COR-L47 (cell line): ENCODE measurements around the gene MAP3K5.

Source experiments
- DNase-seq: peaks from one replicate; lab custom pipeline; 2025; lab: John Stamatoyannopoulos, UW

The MAP3K5 gene

DNA sequence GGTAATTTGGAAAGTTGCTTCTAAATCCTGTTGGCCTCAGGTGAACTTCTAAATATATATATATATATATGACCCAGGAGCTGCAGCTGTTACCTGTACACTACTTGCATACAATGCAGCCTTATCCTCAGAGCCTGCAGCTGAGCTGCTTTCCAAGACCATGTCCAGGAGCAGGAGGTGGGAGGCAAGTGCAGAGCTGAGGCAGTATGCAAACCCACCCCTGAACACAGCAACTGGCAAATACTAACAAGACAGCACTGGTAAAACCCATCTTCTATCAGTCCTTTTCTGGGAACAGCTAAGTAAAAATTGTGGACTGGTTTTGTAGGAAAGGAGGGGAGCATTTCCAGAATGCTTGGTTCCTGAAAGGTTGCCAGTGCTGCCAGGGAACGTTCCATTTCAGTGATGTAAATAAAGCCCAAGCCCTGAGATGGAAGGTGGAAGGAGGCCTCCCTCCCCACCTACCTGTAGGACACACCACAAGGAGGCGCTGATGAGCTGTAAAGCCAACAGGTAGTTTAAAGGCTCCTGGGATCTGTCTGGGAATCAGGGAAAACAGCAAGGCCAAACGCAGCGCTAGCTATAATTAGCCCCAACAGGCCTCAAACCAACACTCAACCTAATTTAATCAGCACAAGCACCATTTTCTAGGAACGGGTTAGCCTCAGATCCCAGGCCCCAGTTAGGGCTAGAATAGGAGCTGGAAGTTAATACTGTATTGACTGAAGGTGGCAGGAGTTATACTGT is 148.3 kb downstream of the MAP3K5 start:
- DNase-seq = peak; percentile 69

DNA sequence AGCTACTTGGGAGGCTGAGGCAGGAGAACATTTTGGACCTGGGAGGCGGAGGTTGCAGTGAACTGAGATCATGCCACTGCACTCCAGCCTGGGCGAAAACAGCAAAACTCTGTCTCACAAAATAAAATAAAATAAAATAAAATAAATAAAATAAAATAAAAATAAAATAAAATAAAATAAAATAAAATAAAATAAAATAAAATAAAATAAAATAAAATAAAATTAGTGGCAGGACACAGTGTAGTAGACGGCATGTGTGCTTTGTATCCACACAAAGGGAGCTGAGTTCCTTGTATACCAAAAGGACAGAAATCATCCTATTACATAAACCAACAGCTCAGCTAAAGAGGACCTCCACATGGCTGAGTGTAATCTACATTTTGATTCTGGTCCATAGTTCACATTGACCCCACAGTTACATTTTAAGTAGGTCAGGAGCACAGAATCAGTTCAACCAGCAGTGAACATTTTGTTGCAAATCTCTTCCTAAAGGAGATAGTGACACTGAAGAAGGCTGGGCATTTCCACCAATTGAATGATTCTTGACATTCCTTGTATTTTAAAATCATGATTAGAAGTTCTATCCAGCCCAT is 150.3 kb downstream of the MAP3K5 start:
- DNase-seq = no peak

DNA sequence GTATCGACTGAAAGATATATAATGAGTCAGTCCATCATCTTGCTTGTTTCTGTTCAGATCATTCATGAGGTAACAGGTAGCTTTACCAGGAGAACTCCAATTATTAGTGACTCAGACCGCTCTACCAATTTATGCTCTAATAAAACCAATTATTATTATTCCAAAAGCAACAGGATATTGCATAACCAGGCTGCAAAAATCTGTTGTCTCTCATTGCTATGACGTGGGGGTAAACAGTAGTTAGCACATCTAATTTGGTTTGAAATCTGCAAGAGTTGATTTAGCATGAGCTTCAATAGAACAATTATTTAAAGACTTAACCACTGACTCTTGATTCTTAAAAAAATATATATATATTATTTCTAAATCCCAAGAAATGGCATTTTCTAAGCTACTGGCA is 151.1 kb downstream of the MAP3K5 start:
- DNase-seq = no peak

DNA sequence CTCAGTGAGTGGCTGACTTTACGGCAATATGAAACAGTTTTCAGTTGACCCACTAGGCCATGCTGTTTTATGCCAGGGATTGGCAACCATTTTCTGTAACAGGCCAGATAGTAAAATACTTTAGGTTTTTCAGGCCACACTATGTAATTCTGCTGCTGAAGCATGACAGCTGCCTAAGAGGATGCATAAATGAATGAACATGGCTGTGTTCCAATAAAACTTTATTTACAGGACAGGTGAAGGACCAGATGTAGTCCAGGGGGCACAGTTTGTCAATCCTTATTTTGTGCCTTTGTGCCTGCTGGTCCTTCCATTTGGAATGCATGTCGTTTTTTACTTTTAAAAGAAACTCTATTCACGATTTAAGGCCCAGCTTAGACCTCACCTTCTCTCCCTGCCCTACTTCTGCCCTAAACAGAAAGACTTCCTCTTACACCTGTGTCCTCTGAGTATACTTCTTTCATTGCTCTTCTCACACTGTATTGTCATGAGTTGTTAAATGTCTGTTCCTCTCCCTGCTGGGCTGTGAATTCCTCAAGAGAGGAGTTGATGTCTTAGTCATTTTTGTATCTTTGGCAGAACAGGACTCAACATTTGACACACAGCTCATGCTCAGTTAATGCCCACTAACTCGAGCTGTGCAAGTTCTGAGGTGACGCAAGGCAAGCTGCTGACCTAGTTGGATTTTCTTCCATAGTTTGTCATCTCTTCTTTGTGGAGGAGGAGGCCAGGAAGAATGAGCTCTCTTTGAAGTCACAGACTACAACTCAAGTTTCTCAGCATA is 152.0 kb downstream of the MAP3K5 start:
- no peak for DNase-seq

DNA sequence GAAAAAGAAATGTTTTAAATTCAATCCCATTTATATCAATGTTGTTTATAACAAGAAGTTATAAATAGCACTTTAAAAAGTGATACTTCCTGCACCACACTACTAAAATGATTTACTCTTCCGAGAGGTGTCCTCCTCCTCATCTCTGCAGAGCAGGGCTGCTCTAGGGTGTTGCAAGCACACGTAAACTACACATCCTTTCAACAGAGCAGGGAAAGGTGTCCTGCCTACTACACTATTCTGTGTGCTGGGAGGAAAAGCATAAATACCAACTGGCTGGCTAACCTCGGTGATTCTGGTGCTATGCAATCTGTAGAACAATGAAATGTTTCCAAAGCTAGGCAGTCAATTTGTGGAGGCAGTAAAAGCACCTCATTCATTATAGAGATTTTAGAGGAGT is 152.6 kb downstream of the MAP3K5 start:
- DNase-seq = no peak

DNA sequence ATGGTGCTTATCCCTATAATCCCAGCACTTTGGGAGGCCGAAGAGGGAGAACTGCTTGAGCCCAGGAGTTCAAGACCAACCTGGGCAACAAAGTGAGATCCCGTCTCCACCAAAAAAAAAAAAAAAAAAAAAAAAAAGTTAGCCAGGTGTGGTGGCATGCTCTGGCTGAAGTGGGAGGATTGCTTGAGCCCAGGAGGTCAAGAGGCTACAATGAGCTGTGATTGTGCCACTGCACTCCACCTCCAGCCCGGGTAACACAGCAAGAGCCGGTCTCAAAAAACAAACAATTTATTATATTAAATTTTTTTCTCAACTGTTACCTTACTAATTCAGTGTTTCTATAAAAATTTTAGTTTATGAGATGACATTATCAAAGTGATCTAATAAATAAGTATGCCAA is 156.7 kb downstream of the MAP3K5 start:
- no peak for DNase-seq

DNA sequence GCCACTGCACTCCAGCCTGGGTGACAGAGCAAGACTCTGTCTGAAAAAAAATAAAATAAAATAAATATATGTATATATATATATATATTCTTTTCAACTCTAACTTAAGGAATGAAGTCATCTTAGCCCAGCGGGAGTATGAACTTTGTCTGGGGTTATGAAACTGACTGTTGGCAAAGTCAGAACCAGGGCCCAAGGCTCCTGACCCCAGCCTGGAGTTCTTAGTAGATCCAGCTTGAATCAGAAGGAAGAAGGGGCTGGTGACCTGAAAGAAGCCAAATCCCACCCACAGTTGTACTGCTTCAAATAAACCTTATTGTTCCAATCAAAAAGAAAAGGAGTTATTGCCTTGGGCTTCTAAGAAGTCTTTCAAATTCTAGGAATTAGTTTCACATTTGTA is 158.9 kb downstream of the MAP3K5 start:
- DNase-seq = no peak

DNA sequence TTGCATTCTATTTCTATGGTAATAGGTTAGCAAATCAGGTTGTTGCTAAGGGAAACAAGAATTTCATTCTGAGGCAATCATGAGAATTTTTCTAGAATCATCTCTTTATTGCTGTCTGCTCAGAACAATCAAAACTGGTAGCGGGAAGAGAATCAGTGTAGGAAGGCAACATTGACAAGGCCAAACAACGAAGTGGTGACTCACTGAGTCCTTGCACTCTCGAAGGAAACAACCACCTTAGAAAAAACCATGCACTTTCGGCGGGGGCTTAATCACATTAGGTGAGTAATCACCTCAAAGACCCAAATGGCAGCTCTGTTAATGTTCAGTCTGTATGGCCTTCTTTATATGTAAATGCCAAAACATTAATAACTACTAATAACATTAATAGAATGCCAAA is 163.3 kb downstream of the MAP3K5 start:
- no peak for DNase-seq

DNA sequence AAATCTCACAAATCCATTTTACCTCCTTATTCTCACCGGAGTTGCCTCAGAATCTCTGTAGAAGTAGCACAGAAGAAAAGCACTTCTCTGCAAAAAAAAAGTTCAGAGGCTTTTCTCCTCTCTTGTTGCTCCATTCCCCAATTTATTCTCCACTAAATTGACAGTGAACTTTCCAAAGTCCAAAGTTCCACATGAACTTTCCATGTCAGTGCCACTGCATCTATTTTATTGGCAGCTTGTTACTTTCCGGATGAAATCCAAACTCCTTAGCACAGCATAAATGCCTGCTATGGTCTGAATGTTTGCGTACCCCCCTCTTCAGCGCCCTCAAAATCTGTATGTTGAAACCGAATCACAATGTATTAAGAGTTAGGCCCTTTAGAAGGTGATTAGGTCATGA is 165.1 kb downstream of the MAP3K5 start:
- DNase-seq = no peak

DNA sequence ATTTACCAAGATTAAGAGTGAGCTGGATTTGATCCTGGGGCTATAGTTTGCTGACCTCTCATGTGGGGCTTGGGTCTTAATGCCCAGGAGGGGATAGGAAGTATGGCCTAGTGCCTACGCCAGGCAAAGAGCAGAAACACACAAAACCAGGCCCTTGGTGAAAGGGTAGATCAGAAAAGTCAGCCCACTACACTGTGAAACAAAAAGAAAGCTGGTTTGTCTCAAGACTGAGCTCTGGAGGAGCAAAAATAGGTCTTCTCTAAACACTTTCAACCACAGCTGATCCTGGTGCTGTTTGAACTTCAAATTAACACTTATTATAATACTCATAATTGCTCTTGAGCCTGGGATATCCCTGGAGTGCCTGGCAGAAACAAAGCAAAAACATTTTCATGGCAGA is 167.0 kb downstream of the MAP3K5 start:
- DNase-seq = no peak

DNA sequence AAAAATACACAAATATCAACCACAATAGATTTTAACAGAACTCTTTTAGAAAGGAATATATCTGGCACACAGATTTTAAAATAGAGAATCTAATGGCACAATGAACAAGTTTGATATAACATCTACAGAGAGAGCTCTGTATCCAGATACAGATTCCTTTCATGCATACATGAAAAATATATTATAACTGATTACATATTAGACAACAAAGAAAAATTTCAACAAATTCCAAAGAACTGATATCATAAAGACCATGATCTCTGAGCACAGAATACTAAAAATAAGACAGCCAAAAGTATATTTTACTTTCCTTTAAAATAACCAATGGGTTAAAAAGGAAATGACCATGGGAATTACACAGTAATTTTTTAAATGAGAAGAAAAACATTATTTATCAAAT is 167.9 kb downstream of the MAP3K5 start:
- DNase-seq = no peak

DNA sequence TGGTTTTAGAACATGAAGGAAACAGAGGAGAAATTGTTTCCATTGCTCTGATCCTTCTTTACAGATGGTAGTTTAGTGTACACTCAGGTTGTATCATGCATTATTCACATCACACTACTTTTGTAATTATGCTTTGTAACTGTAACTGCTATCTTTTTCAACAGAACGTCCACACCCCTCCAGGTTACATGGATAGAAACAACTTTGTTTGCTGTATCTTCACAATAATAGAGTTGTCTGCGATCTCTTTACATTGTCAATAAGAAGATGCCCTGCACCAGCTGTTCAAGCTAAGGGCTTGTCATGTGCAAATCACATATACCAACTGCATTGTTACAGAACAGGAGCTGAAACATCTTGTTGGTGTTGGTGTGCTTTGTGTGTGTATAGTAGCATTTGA is 174.2 kb downstream of the MAP3K5 start:
- DNase-seq = peak; percentile 38

DNA sequence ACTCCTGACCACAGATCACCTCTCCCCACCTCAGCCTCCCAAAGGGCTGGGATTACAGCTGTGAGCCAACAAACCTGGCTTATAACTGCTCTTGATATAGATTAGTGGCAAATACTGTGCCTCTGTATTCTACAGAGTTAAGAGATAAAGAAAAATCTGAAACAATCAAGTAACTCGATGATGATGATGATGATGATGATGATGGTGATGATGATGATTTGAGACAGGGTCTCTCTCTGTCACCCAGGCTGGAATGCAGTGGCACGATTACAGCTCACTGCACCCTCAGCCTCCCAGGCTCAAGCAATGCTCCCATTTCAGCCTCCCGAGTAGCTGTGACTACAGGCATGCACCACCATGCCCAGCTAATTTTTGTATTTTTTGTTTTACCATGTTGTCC is 175.8 kb downstream of the MAP3K5 start:
- no peak for DNase-seq

DNA sequence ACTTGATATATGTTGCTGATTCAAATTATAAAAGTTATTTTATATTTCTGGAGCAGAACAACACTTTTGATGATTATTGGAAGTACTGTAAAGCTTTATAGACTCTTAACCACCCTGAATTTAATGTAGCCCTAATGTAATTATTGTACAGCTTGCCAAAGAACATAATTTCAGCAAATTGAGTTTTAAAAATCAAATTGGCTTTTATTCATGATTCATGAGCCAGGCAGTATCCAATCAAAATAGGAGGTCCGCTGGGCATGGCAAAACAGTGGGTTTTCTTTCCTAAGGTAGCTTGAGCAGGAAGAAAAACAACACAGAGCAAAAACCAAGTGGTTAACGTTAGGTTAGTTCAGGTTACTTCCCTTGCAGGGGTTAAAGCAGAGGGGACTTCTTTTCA is 177.3 kb downstream of the MAP3K5 start:
- no peak for DNase-seq

DNA sequence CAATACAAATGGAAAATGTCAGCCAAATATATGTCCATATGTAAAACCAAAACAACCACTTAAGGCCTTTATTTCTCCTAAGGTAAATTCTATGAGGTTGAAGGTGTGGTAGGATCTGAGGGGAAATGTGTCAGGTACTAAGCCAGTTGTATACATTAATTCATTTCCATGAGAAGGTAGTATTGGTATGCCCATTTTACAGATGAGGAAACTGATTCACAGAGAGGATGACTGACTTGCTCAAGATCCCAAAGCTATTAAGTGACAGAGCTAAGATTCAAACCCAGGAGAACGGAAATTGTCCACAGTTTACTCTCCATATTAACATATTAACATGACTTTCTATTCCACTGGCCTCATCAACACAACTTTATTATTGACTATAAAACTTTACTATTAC is 177.9 kb downstream of the MAP3K5 start:
- DNase-seq = no peak

DNA sequence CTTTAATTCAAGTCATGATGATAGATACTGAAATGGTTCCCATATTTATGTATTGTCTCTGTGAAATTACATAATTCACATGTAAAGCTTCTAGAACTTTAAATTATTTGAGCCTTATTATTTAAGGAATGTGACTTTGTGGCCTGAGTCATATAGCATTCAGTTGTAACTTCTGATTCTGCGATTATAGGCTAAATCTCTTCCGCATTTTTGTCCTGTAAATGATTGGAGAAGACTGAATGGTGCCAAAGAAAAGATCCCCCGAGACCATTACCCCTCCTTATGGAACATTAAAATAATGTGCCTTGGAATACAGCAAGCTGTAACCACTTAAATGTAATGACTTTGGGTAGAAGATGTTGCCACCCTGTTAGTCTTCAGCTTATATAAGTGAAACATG is 178.8 kb downstream of the MAP3K5 start:
- no peak for DNase-seq

DNA sequence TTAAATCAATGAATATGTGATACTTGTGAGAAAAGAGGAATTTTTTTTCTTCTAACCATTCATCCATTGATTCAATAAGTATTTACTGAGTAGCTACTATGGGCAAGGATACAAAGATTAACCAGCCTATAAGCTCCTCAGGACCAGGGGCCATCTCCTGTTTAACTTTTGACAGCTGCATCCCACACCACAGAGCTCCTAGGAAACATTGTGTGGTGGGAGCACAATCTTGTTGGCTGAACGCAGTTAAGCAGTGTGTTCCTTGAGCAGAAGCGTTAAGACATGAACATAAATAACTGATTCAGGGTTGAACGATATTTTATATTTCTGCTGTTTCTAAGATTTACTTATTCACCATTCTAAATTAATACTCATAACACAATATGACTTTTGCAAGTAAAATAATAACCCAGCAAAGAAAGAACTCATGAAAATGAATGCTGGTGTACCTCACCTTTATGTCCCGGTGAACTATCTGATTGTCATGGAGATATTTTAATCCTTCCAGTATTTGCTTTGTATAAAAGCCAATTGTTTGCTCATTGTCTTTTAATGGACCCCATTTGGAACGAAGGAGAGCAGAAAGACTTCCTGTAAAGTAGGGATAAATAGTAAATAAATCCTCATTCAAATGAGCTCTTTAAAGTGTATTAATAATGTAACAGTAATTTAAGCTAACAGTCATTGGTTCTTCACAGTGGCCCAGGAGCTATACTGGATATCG is 179.4 kb downstream of the MAP3K5 start:
- no peak for DNase-seq

DNA sequence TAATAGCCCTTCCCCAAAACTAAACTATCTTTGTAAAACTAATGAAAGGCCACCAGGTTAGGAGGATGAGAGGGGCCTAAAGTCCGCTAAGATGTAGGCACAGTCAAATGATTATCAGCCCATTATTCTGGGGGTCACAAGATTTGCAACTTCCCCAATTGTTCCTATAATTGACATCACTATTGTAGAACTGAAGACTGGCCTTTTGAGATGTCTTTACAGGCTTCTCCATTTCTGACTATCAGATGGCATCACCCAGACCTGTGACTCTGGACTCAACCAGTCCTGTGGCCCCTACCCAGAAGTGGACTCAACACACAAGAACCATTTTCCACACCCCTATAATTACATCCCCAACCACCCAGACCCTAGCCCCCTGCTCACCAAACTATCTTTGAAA is 180.5 kb downstream of the MAP3K5 start:
- DNase-seq = no peak

DNA sequence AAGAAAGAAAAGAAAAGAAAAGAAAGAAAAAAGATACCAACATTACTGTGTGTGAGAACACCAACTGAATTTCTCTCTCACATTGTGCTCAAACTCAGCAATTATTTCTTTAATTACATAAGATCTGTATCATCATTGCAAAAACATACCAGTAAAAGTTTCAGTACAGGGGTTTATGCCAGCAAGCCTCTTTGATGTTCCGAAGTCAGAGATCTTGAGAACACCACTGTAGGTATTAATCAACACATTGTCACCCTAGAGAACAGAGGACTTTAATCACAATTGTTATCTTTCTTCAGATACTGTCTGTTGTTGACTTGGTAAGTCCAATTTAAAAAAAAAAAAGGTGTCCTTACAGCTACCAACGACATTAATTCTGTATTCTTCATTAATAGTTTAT is 181.1 kb downstream of the MAP3K5 start:
- DNase-seq = no peak

DNA sequence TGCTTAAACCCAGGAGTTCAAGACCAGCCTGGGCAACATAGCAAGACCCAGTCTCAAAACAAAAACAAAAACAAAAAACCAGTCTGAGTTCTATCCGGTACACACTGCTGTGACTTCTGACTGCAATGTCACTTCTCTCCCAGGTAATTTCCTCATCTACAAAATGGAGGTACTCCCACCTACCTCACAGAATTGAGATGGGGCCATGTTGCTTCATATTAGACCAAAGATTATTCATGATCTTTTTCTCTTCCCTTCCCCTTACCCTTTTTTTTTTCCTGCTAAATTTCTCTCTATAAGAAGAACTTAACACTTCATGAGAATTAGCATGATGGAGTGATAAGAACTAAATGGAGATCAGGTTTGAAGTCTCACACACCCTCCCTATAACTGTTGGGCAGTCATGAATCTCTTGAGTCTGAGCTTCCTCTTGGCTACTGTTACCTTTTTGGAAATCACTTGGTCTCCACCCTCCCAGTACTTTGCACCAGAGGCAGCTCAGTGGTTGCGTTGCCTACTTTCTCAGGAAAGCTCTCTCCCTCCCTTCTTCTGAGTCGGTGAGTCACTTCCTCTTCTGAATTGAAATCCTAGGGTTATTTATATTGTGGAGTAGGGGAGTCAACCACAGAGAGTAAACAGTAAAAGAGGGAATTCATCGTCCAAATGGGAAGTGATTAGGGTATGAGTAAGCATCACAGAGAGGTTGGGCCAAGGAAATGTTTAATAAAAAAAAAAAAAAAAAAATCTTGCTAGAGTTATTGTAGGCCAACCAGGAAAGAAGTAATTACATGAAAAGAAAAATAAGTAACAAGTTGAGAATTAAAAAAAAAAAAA is 182.2 kb downstream of the MAP3K5 start:
- DNase-seq = no peak

DNA sequence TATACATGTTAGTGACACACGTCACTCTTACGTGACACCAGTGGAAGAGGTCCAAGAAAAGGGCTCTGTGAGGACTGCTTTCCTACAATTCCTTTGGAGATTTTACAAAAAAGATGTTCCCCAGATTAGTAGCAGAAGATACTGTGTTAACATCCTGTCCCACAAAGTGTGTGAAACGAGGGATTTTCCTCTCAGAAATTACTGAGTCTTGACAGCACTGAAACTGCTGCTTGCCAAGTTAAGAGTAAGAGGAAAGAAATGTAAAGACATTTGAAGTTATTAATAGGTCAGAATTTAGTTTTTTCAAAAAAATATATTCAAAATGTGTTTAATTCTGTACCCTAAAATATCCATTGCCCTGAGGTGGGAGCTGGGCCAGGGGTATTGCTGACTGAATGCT is 183.3 kb downstream of the MAP3K5 start:
- no peak for DNase-seq
